ENCODE data around the gene TAGLN2.

Gene TAGLN2

DNA sequence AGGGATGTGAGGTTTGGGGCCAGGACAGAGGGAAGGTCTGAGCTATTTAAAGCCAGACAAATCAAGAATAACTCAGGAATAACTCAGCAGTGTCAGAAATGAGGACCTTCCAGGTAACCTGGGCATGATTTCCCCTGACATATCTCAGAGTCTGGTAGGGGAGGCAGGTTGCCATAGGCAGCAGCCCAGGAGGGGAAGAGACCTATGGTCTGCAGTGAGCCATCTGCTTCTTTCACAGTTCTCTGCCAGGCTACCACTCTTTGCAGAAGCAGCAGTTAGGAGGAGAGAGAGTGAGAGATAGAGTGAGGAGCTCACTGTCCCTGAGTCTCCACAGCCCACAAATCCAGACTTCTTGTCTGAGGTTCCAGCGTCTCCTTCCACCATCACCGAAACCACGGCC, 56.5 kb downstream of the TAGLN2 start:
- DNase-seq, result no peak

All from SHP77 treated with DMSO at 0.1 percent for 48 hours (cell line).